ENCODE data around the gene UBTF.

Gene UBTF

GRCh38 chr17:44192750-44193149 is 26.7 kb downstream of the UBTF start:
- H3K4me1 ChIP-seq = no peaks in the 10 kb centered on the region
- H3K79me2 ChIP-seq = no peaks in the 10 kb centered on the region
- H3K9ac ChIP-seq = no peak overlapping the region
- H3K27ac ChIP-seq = no peak overlapping the region
- TF ChIP-seq CTCF (IDR thresholded peaks at IDR 0.05) = no peak
- no peak overlapping the region for H2AFZ ChIP-seq
- H3K27me3 ChIP-seq (ENCODE audit: control insufficient read depth, insufficient read depth, low read length) = no peaks in the 10 kb centered on the region
- H3K36me3 ChIP-seq (ENCODE audit: control insufficient read depth, insufficient read depth, low read length) = no peaks in the 10 kb centered on the region
- H3K4me3 ChIP-seq (ENCODE audit: low read depth, low read length) = no peak overlapping the region
- no peaks in the 10 kb centered on the region for H3K9me3 ChIP-seq (ENCODE audit: control insufficient read depth, low read length)
- no peak overlapping the region for H3K4me2 ChIP-seq (ENCODE audit: low read length)

- no peaks in the 10 kb centered on the region for H3K79me2 ChIP-seq
- no peak overlapping the region for H2AFZ ChIP-seq
- no peak for TF ChIP-seq CTCF (IDR thresholded peaks at IDR 0.05)
- no peaks in the 10 kb centered on the region for H3K4me1 ChIP-seq
- H3K9me3 ChIP-seq (ENCODE audit: control insufficient read depth, low read length) = no peaks in the 10 kb centered on the region
- H3K27ac ChIP-seq = no peak overlapping the region
- no peaks in the 10 kb centered on the region for H3K36me3 ChIP-seq (ENCODE audit: control insufficient read depth, insufficient read depth, low read length)
- no peak overlapping the region for H3K4me2 ChIP-seq (ENCODE audit: low read length)
- H3K4me3 ChIP-seq (ENCODE audit: low read depth, low read length) = no peak overlapping the region
- H3K9ac ChIP-seq = no peak overlapping the region
- H3K27me3 ChIP-seq (ENCODE audit: control insufficient read depth, insufficient read depth, low read length) = no peaks in the 10 kb centered on the region
Measured at GRCh38 chr17:44191941-44192496, 27.5 kb downstream of the UBTF start.

DNA sequence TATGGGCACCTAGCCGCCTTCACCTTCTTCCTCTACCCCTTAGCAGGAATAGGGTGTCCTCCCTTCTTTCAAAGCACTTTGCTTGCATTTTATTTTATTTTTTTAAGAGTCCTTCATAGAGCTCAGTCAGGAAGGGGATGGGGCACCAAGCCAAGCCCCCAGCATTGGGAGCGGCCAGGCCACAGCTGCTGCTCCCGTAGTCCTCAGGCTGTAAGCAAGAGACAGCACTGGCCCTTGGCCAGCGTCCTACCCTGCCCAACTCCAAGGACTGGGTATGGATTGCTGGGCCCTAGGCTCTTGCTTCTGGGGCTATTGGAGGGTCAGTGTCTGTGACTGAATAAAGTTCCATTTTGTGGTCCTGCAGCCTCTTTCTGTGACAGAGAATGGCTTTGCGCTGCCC is 28.1 kb downstream of the UBTF start:
- no peak overlapping the region for H3K4me2 ChIP-seq (ENCODE audit: low read length)
- no peaks in the 10 kb centered on the region for H3K9me3 ChIP-seq (ENCODE audit: control insufficient read depth, low read length)
- no peak for TF ChIP-seq CTCF (IDR thresholded peaks at IDR 0.05)
- H3K36me3 ChIP-seq (ENCODE audit: control insufficient read depth, insufficient read depth, low read length) = no peaks in the 10 kb centered on the region
- H3K9ac ChIP-seq = no peak overlapping the region
- H3K4me3 ChIP-seq (ENCODE audit: low read depth, low read length) = no peak overlapping the region
- no peaks in the 10 kb centered on the region for H3K4me1 ChIP-seq
- H3K27me3 ChIP-seq (ENCODE audit: control insufficient read depth, insufficient read depth, low read length) = no peaks in the 10 kb centered on the region
- H3K79me2 ChIP-seq = no peaks in the 10 kb centered on the region
- no peak overlapping the region for H3K27ac ChIP-seq
- H2AFZ ChIP-seq = no peak overlapping the region

GRCh38 chr17:44190481-44190880 is 29.0 kb downstream of the UBTF start:
- Histone ChIP-seq H3K4me3 (ENCODE audit: low read depth, low read length) (no peak overlapping the region), H3K27ac (no peak overlapping the region), H3K79me2 (peaks cover under 1% of the 10 kb centered on the region), H3K4me2 (ENCODE audit: low read length) (no peak overlapping the region), H3K27me3 (ENCODE audit: control insufficient read depth, insufficient read depth, low read length) (no peaks in the 10 kb centered on the region), H3K36me3 (ENCODE audit: control insufficient read depth, insufficient read depth, low read length) (no peaks in the 10 kb centered on the region), H2AFZ (no peak overlapping the region), H3K9ac (no peak overlapping the region), H3K4me1 (peaks cover 3% of the 10 kb centered on the region), H3K9me3 (ENCODE audit: control insufficient read depth, low read length) (no peaks in the 10 kb centered on the region)
- TF ChIP-seq CTCF (IDR thresholded peaks at IDR 0.05) = no peak

Data from parathyroid adenoma (tissue), 2 donors.